ENCODE results near the gene NOX1. TPM values are rescaled to one million over a fixed set of nuclear protein-coding genes. Genes with fewer than 3 reads are reported as not detected.

Gene NOX1
- total and polyA plus RNA-seq, 2 of the 13 experiments (the other 11 are each of a cell fraction or from before 2014, with no cell fraction given): 0.07 TPM; not detected in 1

DNA sequence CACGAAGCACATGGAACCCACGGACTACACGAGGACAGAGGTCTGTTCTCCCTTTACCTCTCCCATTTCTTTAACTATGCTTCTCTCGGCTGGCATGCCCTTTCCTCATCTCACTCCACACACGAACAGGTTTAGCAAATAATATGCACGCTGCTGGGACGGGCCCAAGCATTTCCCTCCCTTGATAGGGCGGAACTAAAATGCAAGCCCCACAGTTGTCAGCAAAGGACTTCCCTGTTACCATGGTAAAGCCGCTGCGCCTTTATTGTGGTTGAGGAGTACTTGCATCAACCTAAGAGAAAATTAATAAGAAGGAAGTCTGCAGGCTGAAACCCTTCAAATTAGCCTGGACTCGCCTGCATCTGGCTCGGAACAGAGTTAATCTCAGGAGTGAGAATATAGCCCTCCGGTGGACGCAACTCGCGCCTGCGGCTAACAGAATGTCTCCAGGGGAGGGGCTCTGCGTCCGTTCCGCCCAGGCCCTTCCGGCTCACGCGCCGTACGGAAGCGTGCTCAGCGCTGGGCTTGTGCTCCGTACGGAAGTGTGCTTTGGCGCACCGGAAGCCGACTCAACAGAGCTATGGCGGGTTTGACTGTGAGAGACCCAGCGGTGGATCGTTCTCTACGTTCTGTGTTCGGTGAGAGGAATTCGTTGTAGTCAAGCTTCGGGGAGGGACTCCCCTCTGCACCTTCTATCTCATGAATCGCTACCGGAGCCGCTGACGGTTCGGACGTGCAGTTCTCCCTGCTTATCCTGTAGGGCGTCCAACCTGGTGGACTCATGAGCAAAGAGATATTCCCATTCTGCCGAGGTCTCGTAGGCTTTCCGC lies 54.1 kb downstream of the NOX1 start, which contains the start of gene CSTF2 (continued):
- TF ChIP-seq JUND (CRISPR knock-in tag; IDR thresholded peaks at IDR 0.05): no peak
- no peak for TF ChIP-seq CHCHD3 (CRISPR knock-in tag; IDR thresholded peaks at IDR 0.05)
- TF ChIP-seq, protein P1, sequence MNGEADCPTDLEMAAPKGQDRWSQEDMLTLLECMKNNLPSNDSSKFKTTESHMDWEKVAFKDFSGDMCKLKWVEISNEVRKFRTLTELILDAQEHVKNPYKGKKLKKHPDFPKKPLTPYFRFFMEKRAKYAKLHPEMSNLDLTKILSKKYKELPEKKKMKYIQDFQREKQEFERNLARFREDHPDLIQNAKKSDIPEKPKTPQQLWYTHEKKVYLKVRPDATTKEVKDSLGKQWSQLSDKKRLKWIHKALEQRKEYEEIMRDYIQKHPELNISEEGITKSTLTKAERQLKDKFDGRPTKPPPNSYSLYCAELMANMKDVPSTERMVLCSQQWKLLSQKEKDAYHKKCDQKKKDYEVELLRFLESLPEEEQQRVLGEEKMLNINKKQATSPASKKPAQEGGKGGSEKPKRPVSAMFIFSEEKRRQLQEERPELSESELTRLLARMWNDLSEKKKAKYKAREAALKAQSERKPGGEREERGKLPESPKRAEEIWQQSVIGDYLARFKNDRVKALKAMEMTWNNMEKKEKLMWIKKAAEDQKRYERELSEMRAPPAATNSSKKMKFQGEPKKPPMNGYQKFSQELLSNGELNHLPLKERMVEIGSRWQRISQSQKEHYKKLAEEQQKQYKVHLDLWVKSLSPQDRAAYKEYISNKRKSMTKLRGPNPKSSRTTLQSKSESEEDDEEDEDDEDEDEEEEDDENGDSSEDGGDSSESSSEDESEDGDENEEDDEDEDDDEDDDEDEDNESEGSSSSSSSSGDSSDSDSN (CRISPR knock-in tag; IDR thresholded peaks at IDR 0.05): peak; percentile 42
- TF ChIP-seq, protein P2, sequence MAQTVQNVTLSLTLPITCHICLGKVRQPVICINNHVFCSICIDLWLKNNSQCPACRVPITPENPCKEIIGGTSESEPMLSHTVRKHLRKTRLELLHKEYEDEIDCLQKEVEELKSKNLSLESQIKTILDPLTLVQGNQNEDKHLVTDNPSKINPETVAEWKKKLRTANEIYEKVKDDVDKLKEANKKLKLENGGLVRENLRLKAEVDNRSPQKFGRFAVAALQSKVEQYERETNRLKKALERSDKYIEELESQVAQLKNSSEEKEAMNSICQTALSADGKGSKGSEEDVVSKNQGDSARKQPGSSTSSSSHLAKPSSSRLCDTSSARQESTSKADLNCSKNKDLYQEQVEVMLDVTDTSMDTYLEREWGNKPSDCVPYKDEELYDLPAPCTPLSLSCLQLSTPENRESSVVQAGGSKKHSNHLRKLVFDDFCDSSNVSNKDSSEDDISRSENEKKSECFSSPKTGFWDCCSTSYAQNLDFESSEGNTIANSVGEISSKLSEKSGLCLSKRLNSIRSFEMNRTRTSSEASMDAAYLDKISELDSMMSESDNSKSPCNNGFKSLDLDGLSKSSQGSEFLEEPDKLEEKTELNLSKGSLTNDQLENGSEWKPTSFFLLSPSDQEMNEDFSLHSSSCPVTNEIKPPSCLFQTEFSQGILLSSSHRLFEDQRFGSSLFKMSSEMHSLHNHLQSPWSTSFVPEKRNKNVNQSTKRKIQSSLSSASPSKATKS (CRISPR knock-in tag; IDR thresholded peaks at IDR 0.05): no peak
- TF ChIP-seq U2AF2 (IDR thresholded peaks at IDR 0.05; ENCODE audit: low read depth, low read length): no peak
- no peak; the same call in 1 of the 2 replicates for TF ChIP-seq SP140L (CRISPR knock-in tag; IDR thresholded peaks at IDR 0.05; ENCODE audit: borderline replicate concordance)
- TF ChIP-seq SATB2 (CRISPR knock-in tag; IDR thresholded peaks at IDR 0.05): no peak
- no peak for TF ChIP-seq ZNF282 (IDR thresholded peaks at IDR 0.05; ENCODE audit: partially characterized antibody)
- no peak for TF ChIP-seq ATF1 (CRISPR knock-in tag; IDR thresholded peaks at IDR 0.05)
- TF ChIP-seq, protein P3, sequence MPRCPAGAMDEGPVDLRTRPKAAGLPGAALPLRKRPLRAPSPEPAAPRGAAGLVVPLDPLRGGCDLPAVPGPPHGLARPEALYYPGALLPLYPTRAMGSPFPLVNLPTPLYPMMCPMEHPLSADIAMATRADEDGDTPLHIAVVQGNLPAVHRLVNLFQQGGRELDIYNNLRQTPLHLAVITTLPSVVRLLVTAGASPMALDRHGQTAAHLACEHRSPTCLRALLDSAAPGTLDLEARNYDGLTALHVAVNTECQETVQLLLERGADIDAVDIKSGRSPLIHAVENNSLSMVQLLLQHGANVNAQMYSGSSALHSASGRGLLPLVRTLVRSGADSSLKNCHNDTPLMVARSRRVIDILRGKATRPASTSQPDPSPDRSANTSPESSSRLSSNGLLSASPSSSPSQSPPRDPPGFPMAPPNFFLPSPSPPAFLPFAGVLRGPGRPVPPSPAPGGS (CRISPR knock-in tag; IDR thresholded peaks at IDR 0.05): no peak
- TF ChIP-seq ZNF776 (CRISPR knock-in tag; IDR thresholded peaks at IDR 0.05): no peak
- no peak for TF ChIP-seq NFKB2 (CRISPR knock-in tag; IDR thresholded peaks at IDR 0.05; ENCODE audit: borderline replicate concordance)
- TF ChIP-seq ZFP36L2 (CRISPR knock-in tag; IDR thresholded peaks at IDR 0.05): no peak
- no peak for TF ChIP-seq ZKSCAN1 (IDR thresholded peaks at IDR 0.05; ENCODE audit: low read length)
- TF ChIP-seq ZNF816 (CRISPR knock-in tag; IDR thresholded peaks at IDR 0.05; ENCODE audit: borderline replicate concordance): no peak
- TF ChIP-seq, protein P4, sequence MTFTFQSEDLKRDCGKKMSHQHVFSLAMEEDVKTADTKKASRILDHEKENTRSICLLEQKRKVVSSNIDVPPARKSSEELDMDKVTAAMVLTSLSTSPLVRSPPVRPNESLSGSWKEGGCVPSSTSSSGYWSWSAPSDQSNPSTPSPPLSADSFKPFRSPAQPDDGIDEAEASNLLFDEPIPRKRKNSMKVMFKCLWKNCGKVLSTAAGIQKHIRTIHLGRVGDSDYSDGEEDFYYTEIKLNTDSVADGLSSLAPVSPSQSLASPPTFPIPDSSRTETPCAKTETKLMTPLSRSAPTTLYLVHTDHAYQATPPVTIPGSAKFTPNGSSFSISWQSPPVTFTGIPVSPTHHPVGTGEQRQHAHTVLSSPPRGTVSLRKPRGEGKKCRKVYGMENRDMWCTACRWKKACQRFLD (CRISPR knock-in tag; IDR thresholded peaks at IDR 0.05; ENCODE audit: borderline replicate concordance): 0 out of 2 replicates have a peak, but pooled peaks have one; percentile 50
- TF ChIP-seq, protein P5, sequence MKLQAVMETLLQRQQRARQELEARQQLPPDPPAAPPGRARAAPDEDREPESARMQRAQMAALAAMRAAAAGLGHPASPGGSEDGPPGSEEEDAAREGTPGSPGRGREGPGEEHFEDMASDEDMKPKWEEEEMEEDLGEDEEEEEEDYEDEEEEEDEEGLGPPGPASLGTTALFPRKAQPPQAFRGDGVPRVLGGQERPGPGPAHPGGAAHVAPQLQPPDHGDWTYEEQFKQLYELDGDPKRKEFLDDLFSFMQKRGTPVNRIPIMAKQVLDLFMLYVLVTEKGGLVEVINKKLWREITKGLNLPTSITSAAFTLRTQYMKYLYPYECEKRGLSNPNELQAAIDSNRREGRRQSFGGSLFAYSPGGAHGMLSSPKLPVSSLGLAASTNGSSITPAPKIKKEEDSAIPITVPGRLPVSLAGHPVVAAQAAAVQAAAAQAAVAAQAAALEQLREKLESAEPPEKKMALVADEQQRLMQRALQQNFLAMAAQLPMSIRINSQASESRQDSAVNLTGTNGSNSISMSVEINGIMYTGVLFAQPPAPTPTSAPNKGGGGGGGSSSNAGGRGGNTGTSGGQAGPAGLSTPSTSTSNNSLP (IDR thresholded peaks at IDR 0.05; ENCODE audit: low read depth, low read length): no peak
- TF ChIP-seq ZBTB8A (CRISPR knock-in tag; IDR thresholded peaks at IDR 0.05; ENCODE audit: borderline replicate concordance, low read depth): no peak
- no peak for TF ChIP-seq ZNF782 (CRISPR knock-in tag; IDR thresholded peaks at IDR 0.05; ENCODE audit: borderline replicate concordance)
- TF ChIP-seq ADNP (CRISPR knock-in tag; IDR thresholded peaks at IDR 0.05): no peak
- TF ChIP-seq ZNF616 (CRISPR knock-in tag; IDR thresholded peaks at IDR 0.05; ENCODE audit: low read depth): no peak
